Stimulated activated CD4-positive, alpha-beta T cell treated with anti-CD3 and anti-CD28 coated beads, TNF-alpha, amount 100 ng/mL, for 1 hour (primary cell): ENCODE measurements around the gene AFF3.
"Not testable (repeated sequence)": the region's sequence is repeated elsewhere in the genome, so short reads cannot be mapped to it uniquely, and the experiment has no call there.

Source experiments
- DNase-seq, 3 donors: peaks; one replicate each; pipeline ENCODE4 v3.0.0-alpha.2; 2020; ENCODE audit warnings: low read depth in 3 of 3, low spot score in 1 of 3

Gene AFF3

DNA sequence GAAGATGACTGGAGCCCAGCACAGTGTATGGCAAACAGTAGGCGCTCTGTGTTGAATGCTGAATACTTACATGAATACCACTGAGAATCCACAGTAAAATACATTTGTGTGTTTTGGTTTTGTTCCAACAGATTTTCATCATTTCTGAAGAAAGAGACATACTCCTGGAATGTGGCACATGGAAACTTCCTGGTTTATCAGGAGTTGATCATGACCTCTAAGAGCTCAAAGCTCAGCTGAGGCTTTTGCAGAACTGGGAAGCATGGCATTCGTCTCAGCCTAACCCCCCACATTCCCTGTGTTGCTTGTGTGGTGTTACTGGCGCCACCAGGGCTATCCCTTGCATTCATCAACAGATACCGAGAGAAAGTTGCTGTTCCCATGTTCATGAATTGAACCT is 335.6 kb downstream of the AFF3 start:
- DNase-seq: no peak

DNA sequence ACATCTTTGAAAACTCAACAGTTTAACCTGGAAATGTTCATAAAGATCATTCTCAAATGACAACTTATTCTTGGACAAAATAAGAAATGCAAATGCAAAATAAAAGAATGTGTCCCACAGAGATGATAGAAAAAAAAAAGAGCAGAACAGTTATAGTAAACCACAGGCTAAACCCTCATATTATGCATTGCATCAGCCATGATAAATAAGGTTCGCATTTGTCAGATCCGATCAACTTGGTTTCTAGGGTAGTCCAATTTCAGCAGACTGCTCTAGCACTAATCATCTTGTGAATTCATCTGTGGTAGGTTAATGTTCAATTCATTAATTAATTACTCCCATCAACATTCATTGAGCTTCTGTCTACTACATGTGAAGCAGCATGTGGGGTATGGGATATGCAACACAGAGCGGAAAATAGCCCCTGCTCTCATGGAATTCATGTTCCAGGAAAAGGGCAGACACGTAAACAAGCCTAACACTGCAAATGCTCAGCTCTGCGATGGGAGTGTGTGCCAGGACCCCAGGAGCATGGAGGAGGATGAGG is 336.4 kb downstream of the AFF3 start:
- no peak for DNase-seq

GRCh38 chr2:99803846-99804245 is 338.5 kb downstream of the AFF3 start:
- no peak for DNase-seq

- DNase-seq: no peak
These were observed 339.7 kb downstream of the AFF3 start for GRCh38 chr2:99802734-99803133.

DNA sequence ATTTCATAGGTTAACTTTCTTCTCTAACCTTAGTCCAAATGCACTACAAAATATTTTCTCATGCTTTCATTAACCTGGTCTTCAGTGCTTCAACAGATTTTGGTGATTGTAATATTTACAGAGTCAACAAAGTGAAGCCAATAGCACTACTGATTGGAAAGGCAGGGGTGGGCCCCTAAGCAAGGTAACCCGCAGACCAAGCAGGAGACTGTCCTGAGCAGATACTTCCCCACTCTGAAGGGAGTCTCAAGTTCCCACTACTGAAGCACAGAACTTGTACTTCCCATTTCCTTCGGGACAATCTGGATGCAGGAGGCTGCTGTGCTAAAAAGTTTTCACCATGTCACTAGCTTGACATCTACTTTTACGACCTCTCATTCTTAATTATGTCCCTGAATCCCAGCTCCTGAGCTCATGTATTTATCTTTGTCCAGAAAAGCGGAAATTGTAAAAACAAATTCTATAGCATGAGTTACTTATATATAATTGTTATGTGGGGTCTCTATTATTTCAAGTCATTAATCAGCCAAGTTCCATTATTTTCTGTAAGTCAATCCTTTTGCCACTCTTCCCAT is 341.0 kb downstream of the AFF3 start:
- no peak for DNase-seq

GRCh38 chr2:99797475-99797874 is 344.9 kb downstream of the AFF3 start:
- no peak for DNase-seq

DNA sequence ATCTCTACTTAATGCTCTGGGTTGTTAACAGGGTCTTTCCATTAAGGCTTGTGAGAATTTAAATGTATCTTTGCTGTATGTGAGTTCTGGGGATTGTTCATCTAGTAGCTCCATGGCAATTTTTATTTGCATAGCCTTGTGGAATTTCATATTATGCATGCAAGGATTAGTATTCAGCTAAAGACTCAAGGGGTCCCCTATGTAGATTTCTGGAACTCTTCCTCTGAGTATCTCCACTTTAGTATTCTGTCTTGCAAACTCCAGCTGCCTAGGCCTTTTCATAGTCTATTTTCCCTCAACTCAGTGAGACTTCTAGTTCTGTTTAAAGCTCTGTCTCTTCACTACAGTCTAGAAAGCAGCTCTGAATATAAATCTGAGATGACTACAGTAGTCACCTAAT is 348.0 kb downstream of the AFF3 start:
- no peak for DNase-seq

GRCh38 chr2:99793022-99793421 is 349.4 kb downstream of the AFF3 start:
- DNase-seq: no peak

DNA sequence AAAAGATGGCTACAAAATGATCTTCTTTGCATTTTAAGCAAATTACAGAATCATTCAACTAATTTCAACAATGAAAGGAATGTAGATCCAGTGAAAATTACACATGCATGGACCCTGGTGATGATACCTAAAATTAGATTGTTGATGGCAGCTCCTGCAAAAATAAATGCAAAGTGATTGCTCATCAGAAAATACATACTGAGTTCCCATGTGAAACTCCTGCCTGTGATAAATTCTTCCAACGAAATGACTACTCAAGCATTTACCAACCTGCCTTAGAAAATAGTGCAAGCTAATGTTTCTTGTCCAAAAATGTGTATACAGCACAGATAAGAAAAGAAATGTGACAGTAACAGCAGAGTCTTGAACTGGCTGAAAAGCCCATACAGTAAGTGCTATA is 352.5 kb downstream of the AFF3 start:
- no peak for DNase-seq

DNA sequence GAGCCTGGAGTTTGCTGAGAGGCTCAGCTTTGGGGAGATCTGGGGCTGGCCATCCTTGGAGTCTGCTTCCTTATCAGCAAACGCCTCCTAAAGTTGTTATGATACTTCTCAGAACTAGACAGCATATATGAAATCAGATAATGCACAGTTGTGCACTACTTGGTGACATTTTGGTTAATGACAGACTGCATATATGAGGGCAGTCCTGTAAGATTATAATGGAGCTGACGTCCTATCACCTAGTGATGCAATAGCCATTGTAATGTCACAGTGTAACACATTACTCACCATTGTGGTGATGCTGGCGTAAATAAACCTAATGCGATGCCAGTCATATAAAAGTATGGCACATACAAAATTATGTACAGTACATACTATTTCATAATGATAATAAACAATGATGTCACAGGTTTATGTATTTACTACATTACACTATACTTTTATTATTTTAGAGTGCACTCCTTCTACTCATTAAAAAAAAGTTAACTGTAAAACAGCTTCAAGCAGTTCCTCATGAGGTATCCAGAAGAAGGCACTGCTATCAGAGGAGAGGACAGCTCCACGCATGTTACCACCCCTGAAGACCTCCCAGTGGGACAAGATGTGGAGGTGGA is 354.5 kb downstream of the AFF3 start:
- no peak for DNase-seq

- DNase-seq: no peak
These were observed 355.6 kb downstream of the AFF3 start for GRCh38 chr2:99786636-99787390.

DNA sequence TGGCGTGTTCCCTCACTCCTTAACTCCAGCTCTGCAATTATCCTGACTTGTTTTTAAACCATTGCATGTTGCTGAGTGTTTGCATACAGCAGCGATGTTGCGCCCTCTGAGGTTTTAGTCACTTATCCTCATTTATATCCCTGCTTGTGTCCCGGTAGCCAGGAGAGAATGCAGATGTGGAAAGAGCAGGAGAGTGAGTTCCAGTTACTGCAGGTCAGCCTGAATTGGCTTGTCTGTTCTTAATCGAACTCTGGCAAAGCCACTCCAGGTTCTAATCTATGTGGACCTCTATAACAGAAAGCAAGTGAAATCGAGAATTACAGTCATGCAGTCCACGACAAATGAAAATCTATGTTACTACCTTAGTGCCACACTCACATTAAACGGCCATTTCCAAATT is 357.4 kb downstream of the AFF3 start:
- no peak for DNase-seq

GRCh38 chr2:99784282-99784681 is 358.1 kb downstream of the AFF3 start:
- DNase-seq: no peak

GRCh38 chr2:99780276-99780675 is 362.1 kb downstream of the AFF3 start:
- no peak for DNase-seq

- no peak for DNase-seq
These were observed 363.1 kb downstream of the AFF3 start for GRCh38 chr2:99779276-99779675.

DNA sequence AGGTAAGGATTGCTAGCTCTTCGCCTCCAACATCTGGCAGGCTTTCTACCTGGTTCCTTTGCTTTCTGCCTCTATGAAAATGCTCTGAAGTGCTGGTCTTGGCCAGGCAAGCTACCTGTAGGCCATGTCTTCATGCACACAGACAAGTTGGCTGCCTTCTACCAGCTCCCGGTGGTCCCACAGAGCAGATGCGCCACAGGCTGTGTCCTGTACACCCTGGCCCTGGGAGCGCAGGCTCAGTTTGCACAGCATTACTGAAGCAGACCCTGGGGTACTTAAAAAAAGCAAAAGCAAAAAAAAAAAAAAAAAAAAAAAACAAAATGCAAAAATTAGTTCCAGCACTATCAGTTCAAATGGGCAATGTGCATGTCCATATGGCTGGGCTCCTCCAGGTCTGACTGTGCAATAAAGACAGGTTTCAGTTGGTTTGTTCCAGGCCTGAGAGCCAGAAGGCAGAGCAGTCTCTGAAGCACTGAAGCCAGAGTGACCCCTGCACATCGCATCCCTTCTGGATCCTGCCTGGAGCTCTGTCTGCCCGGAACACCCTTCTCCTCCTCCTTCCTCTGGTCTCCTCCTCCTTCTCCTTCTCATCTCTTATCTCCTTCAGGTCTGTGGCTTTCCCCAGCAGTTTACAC is 364.6 kb downstream of the AFF3 start:
- no peak for DNase-seq

- no peak for DNase-seq
These were observed 365.3 kb downstream of the AFF3 start for GRCh38 chr2:99776906-99777646.

- no peak for DNase-seq
These were observed 366.0 kb downstream of the AFF3 start for GRCh38 chr2:99776206-99776905.

- no peak for DNase-seq
These were observed 366.8 kb downstream of the AFF3 start for GRCh38 chr2:99775585-99775984.

DNA sequence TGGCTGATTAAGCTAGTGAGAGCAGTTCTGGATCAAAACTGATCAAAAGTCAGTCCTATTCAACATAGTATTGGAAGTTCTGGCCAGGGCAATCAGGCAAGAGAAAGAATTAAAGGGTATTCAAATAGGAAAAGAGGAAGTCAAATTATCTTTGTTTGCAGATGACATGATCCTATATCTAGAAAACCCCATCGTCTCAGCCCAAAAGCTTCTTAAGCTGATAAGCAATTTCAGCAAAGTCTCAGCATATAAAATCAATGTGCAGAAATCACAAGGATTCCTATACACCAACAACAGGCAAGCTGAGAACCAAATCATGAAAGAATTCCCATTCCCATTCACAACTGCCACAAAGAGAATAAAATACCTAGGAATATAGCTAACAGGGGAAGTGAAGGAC is 368.7 kb downstream of the AFF3 start:
- DNase-seq: not testable (repeated sequence)
